Osteocyte (in vitro differentiated cells): Measurements from ENCODE around the gene CYP3A4. TPM values are rescaled to one million over a fixed set of nuclear protein-coding genes. Genes with fewer than 3 reads are reported as not detected.
"Not testable (repeated sequence)": the region's sequence is repeated elsewhere in the genome, so short reads cannot be mapped to it uniquely, and the experiment has no call there.

Source experiments
- DNase-seq: peaks from one replicate; pipeline ENCODE4 v3.0.0; 2021; ENCODE audit warnings: mixed read lengths; ENCODE audit not compliant: unreplicated experiment; ENCODE audit errors: extremely low spot score
- H3K27ac Mint-ChIP-seq: one replicate; pipeline ENCODE4 v1.8.0; 2021; ENCODE audit warnings: mild to moderate bottlenecking, mixed read lengths; ENCODE audit not compliant: unreplicated experiment
- H3K27me3 Mint-ChIP-seq: one replicate; pipeline ENCODE4 v1.8.0; 2021; ENCODE audit warnings: mixed read lengths; ENCODE audit not compliant: unreplicated experiment
- H3K36me3 Mint-ChIP-seq: one replicate; pipeline ENCODE4 v1.8.0; 2021; ENCODE audit warnings: mixed read lengths; ENCODE audit not compliant: unreplicated experiment
- H3K4me1 Mint-ChIP-seq: one replicate; pipeline ENCODE4 v1.8.0; 2021; ENCODE audit warnings: mixed read lengths; ENCODE audit not compliant: unreplicated experiment
- H3K4me3 Mint-ChIP-seq: one replicate; pipeline ENCODE4 v1.8.0; 2021; ENCODE audit warnings: mild to moderate bottlenecking, moderate library complexity, mixed read lengths; ENCODE audit not compliant: unreplicated experiment
- H3K9me3 Mint-ChIP-seq: one replicate; pipeline ENCODE4 v1.8.0; 2021; ENCODE audit warnings: mixed read lengths; ENCODE audit not compliant: unreplicated experiment
- CTCF ChIP-seq: fragments of 200-600 bp; sonication (generic); IDR thresholded peaks from 2 replicates; pipeline ENCODE4 v1.5.0; 2021; ENCODE audit warnings: antibody characterized with exemption, mild to moderate bottlenecking, moderate library complexity
- total RNA-seq: library from RNA; stranded (reverse); gene quantifications from 2 replicates; pipeline ENCODE4 v1.2.1, GENCODE V29; 2021

CYP3A4 gene
- total RNA-seq, 1 donor from 2014 or later: not detected

- no peak for DNase-seq
- TF ChIP-seq CTCF: no peak
- no peak overlapping the region for H3K4me3 Mint-ChIP-seq
- H3K9me3 Mint-ChIP-seq: no peaks in the 10 kb centered on the region
- H3K27ac Mint-ChIP-seq: no peak overlapping the region
- H3K4me1 Mint-ChIP-seq: no peaks in the 10 kb centered on the region
- H3K36me3 Mint-ChIP-seq: no peaks in the 10 kb centered on the region
- H3K27me3 Mint-ChIP-seq: peaks cover 36% of the 10 kb centered on the region
These were observed 5.1 kb downstream of the CYP3A4 start for GRCh38 chr7:99778880-99779279.

- not testable (repeated sequence) for H3K9me3 Mint-ChIP-seq, H3K27ac Mint-ChIP-seq, H3K4me3 Mint-ChIP-seq, DNase-seq, H3K4me1 Mint-ChIP-seq, H3K36me3 Mint-ChIP-seq
- H3K27me3 Mint-ChIP-seq: peaks cover 49% of the 10 kb centered on the region
These were observed 10.6 kb downstream of the CYP3A4 start for GRCh38 chr7:99773395-99773794.

GRCh38 chr7:99772565-99772964, 11.4 kb downstream of the CYP3A4 start:
- no peak for TF ChIP-seq CTCF
- Mint-ChIP-seq H3K9me3 (no peaks in the 10 kb centered on the region), H3K27me3 (peaks cover 52% of the 10 kb centered on the region), H3K4me1 (no peaks in the 10 kb centered on the region), H3K4me3 (no peak overlapping the region), H3K27ac (no peak overlapping the region), H3K36me3 (no peaks in the 10 kb centered on the region)
- DNase-seq: no peak

GRCh38 chr7:99769494-99769893, 14.5 kb downstream of the CYP3A4 start:
- not testable (repeated sequence) for DNase-seq, H3K4me3 Mint-ChIP-seq, H3K4me1 Mint-ChIP-seq, H3K27ac Mint-ChIP-seq, H3K9me3 Mint-ChIP-seq, H3K36me3 Mint-ChIP-seq
- peaks cover 45% of the 10 kb centered on the region for H3K27me3 Mint-ChIP-seq

GRCh38 chr7:99768471-99768870, 15.5 kb downstream of the CYP3A4 start:
- Mint-ChIP-seq H3K36me3 (no peaks in the 10 kb centered on the region), H3K4me1 (no peaks in the 10 kb centered on the region), H3K9me3 (no peaks in the 10 kb centered on the region), H3K27me3 (peaks cover 50% of the 10 kb centered on the region), H3K27ac (no peak overlapping the region), H3K4me3 (no peak overlapping the region)
- no peak for TF ChIP-seq CTCF
- no peak for DNase-seq

GRCh38 chr7:99767662-99768061, 16.3 kb downstream of the CYP3A4 start:
- Mint-ChIP-seq H3K4me3 (no peak overlapping the region), H3K36me3 (no peaks in the 10 kb centered on the region), H3K27me3 (peaks cover 52% of the 10 kb centered on the region), H3K4me1 (no peaks in the 10 kb centered on the region), H3K27ac (no peak overlapping the region), H3K9me3 (no peaks in the 10 kb centered on the region)
- no peak for TF ChIP-seq CTCF
- DNase-seq: no peak
